Panc1 (cell line): ENCODE measurements around the gene CAPRIN2. TPM values are rescaled to one million over a fixed set of nuclear protein-coding genes. Genes with fewer than 3 reads are reported as not detected.

Experiments
- ATAC-seq: fragments of 200-7000 bp; cut with Tn5 transposase; 2 replicates; pipeline ENCODE4 v1.9.1; 2020; ENCODE audit warnings: mild to moderate bottlenecking, moderate library complexity
- BruUV-seq: library from RNA; stranded (reverse); fragments of 400-500 nt; replicated peaks from 2 replicates; lab custom pipeline; 2021; lab: Mats Ljungman, UMichigan
- CTCF ChIA-PET: fragments of 300-600 bp; sonication (Branson Sonifier 250); formaldehyde crosslinking; loops from one replicate; lab custom pipeline; 2022; ENCODE audit warnings: antibody characterized with exemption; lab: Charles Lee
- POLR2A ChIA-PET: fragments of 300-600 bp; sonication (Branson Sonifier 250); formaldehyde crosslinking; loops from one replicate; lab custom pipeline; 2022; ENCODE audit warnings: antibody characterized with exemption; lab: Charles Lee
- DNase-seq: peaks from one replicate; pipeline ENCODE4 v3.0.0-alpha.2; 2010; ENCODE audit warnings: low read depth, low spot score
- H3K27ac ChIP-seq: 2 replicates; pipeline ENCODE4 v1.5.1; 2011; ENCODE audit warnings: mild to moderate bottlenecking, low read length, inconsistent platforms
- H3K27me3 ChIP-seq: fragments of 200-500 bp; sonication (Bioruptor generic); 2 replicates; pipeline ENCODE4 v1.6.0; 2014; ENCODE audit warnings: low read length, inconsistent platforms; ENCODE audit not compliant: control insufficient read depth, insufficient read depth
- H3K36me3 ChIP-seq: fragments of 200-500 bp; sonication (Bioruptor generic); 2 replicates; pipeline ENCODE4 v1.5.1; 2014; ENCODE audit warnings: inconsistent platforms, mild to moderate bottlenecking, low read length, moderate library complexity; ENCODE audit not compliant: control insufficient read depth, insufficient read depth
- H3K4me1 ChIP-seq: 2 replicates; pipeline ENCODE4 v1.5.1; 2011; ENCODE audit warnings: inconsistent platforms, mild to moderate bottlenecking, low read length, moderate library complexity; ENCODE audit not compliant: control insufficient read depth, insufficient read depth
- H3K4me3 ChIP-seq, 2 experiments: 2 replicates each; pipeline ENCODE4 v1.5.1; 2011 to 2012; ENCODE audit warnings: low read depth in 2 of 2, low read length in 2 of 2, mild to moderate bottlenecking in 2 of 2, inconsistent platforms in 1 of 2, moderate library complexity in 1 of 2
- H3K9me3 ChIP-seq: fragments of 200-500 bp; sonication (Bioruptor generic); 2 replicates; pipeline ENCODE4 v1.5.1; 2014; ENCODE audit warnings: low read depth, mild to moderate bottlenecking, inconsistent platforms, low read length, moderate library complexity; ENCODE audit not compliant: control insufficient read depth, insufficient read depth
- POLR2AphosphoS5 ChIP-seq: IDR thresholded peaks from 2 replicates; pipeline ENCODE4 v1.6.1; 2012; ENCODE audit warnings: mild to moderate bottlenecking, low read depth, low read length, moderate library complexity
- SIN3A ChIP-seq: IDR thresholded peaks from 2 replicates; pipeline ENCODE4 v1.6.1; 2012; ENCODE audit warnings: low read depth, mild to moderate bottlenecking, low read length, moderate library complexity, borderline replicate concordance; ENCODE audit not compliant: insufficient read depth
- TCF7L2 ChIP-seq: IDR thresholded peaks from 2 replicates; pipeline ENCODE4 v1.6.1; 2011; ENCODE audit warnings: mild to moderate bottlenecking, low read depth, low read length, inconsistent platforms
- in situ Hi-C: cut with HindIII; loops from 2 replicates; pipeline ENCODE4 v1.10.0; 2016; ENCODE audit warnings: low sequenced_read_pairs, low pct_unique_long_range_greater_than_20kb
- intact Hi-C: fragments of 100-400 bp; cut with micrococcal nuclease; formaldehyde crosslinking; loops from one replicate; pipeline ENCODE4 v1.10.0; 2022; ENCODE audit not compliant: unreplicated experiment
- total RNA-seq: library from RNA; stranded (reverse); gene quantifications from one replicate; pipeline ENCODE4 v1.2.1, GENCODE V29; 2021; ENCODE audit not compliant: unreplicated experiment
- TF ChIP-seq, protein P1 (sequence below): fragments of 450-650 bp; IDR thresholded peaks from 2 replicates; pipeline ENCODE4 v1.5.1; 2017; ENCODE audit warnings: mild to moderate bottlenecking
- TF ChIP-seq, protein P2 (sequence below), 2 experiments: IDR thresholded peaks; 2 replicates each; pipeline ENCODE4 v1.6.1; 2011 to 2012; ENCODE audit warnings: low read depth in 2 of 2, control low read depth in 1 of 2, low read length in 1 of 2, mild to moderate bottlenecking in 1 of 2, moderate library complexity in 1 of 2; ENCODE audit not compliant: insufficient read depth in 1 of 2

Gene CAPRIN2
- total RNA-seq, 1 experiment from 2014 or later: 28.6 TPM

DNA sequence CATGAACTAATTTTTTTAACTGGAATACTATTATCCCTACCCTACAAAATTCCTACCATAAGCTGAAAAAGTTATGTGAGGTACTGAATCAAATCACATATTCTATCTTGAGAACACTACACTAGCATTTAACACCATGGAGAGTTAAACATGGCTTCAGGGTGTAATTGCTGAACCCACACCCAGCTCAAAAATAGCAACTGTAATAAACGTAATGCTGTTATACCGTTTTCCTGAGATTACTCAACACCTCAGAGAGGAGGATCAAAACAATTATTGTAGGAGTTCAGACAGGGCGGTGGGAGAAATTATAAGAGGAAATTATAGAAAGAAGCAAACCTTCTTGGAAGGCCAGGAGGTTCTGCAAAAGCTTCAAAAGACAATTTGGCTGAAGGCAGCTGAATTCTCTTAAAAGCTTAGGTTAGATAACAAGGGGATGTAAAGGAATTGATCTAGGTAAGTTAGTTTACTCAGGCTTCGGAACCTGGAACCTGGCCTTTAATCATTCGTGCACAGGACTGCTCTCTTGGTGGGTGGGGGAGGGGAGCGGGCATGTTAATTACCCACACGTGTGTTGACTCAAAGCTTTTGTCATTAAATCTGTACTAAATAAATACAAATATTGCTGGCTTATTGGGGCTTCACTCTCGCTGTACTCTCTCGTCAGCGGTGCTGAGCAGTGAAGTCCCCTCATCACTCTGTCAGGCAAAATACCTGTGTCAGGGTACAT is 47.0 kb downstream of the CAPRIN2 start:
- peaks cover 10% of the 10 kb centered on the region; the same call in 1 of the 2 replicates for H3K36me3 ChIP-seq
- H3K9me3 ChIP-seq: no peaks in the 10 kb centered on the region
- intact Hi-C loops: no loop called here
- H3K27ac ChIP-seq: no peak overlapping the region
- TF ChIP-seq, protein P1, sequence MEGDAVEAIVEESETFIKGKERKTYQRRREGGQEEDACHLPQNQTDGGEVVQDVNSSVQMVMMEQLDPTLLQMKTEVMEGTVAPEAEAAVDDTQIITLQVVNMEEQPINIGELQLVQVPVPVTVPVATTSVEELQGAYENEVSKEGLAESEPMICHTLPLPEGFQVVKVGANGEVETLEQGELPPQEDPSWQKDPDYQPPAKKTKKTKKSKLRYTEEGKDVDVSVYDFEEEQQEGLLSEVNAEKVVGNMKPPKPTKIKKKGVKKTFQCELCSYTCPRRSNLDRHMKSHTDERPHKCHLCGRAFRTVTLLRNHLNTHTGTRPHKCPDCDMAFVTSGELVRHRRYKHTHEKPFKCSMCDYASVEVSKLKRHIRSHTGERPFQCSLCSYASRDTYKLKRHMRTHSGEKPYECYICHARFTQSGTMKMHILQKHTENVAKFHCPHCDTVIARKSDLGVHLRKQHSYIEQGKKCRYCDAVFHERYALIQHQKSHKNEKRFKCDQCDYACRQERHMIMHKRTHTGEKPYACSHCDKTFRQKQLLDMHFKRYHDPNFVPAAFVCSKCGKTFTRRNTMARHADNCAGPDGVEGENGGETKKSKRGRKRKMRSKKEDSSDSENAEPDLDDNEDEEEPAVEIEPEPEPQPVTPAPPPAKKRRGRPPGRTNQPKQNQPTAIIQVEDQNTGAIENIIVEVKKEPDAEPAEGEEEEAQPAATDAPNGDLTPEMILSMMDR: no peak
- DNase-seq (no peak), ATAC-seq (no peak)
- no peaks in the 10 kb centered on the region for H3K27me3 ChIP-seq
- ChIA-PET CTCF (no interaction called here), POLR2A (no interaction called here)
- BruUV-seq: no TSS peak
- no peak overlapping the region for H3K4me3 ChIP-seq
- no peaks in the 10 kb centered on the region for H3K4me1 ChIP-seq
- in situ Hi-C loops: no loop called here

DNA sequence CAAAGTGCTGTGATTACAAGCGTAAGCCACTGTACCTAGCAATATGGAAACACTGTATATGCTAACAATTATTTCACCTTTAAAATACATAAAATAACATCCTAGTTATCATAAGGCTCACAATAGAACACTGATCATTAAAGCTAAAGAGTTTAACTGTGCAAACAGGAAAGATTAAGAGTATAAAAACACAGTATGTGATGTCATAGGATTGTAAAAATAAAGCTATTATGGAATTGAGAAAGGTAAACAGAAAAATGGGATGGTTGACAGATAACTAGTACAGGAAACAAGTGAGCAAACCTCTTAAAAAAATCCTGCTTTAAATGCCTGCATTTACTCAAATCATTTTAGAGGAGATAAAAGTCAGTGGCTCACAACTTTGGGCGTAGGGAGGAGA is 48.3 kb downstream of the CAPRIN2 start:
- H3K27me3 ChIP-seq: no peaks in the 10 kb centered on the region
- no peaks in the 10 kb centered on the region for H3K9me3 ChIP-seq
- H3K36me3 ChIP-seq: peaks cover 10% of the 10 kb centered on the region; the same call in 1 of the 2 replicates
- ChIA-PET POLR2A (no interaction called here), CTCF (interaction anchor here (0.5 kb wide), 1 partner anchor 825 kb away, joined by 3 read pairs; no protein-coding TSS in a partner anchor)
- TF ChIP-seq POLR2AphosphoS5 (no peak), SIN3A (no peak), TCF7L2 (no peak)
- TF ChIP-seq, protein P1: no peak
- TF ChIP-seq, protein P2, sequence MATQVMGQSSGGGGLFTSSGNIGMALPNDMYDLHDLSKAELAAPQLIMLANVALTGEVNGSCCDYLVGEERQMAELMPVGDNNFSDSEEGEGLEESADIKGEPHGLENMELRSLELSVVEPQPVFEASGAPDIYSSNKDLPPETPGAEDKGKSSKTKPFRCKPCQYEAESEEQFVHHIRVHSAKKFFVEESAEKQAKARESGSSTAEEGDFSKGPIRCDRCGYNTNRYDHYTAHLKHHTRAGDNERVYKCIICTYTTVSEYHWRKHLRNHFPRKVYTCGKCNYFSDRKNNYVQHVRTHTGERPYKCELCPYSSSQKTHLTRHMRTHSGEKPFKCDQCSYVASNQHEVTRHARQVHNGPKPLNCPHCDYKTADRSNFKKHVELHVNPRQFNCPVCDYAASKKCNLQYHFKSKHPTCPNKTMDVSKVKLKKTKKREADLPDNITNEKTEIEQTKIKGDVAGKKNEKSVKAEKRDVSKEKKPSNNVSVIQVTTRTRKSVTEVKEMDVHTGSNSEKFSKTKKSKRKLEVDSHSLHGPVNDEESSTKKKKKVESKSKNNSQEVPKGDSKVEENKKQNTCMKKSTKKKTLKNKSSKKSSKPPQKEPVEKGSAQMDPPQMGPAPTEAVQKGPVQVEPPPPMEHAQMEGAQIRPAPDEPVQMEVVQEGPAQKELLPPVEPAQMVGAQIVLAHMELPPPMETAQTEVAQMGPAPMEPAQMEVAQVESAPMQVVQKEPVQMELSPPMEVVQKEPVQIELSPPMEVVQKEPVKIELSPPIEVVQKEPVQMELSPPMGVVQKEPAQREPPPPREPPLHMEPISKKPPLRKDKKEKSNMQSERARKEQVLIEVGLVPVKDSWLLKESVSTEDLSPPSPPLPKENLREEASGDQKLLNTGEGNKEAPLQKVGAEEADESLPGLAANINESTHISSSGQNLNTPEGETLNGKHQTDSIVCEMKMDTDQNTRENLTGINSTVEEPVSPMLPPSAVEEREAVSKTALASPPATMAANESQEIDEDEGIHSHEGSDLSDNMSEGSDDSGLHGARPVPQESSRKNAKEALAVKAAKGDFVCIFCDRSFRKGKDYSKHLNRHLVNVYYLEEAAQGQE (IDR thresholded peaks at IDR 0.05; ENCODE audit: insufficient read depth in 1 of 2, low read depth in 2 of 2, low read length in 1 of 2): no peak
- ATAC-seq (no peak), DNase-seq (no peak)
- no peak overlapping the region for H3K27ac ChIP-seq
- H3K4me3 ChIP-seq: no peak overlapping the region
- BruUV-seq: no TSS peak
- H3K4me1 ChIP-seq: no peaks in the 10 kb centered on the region
- in situ Hi-C loops: no loop called here
- intact Hi-C loops: no loop called here
